NCI-H526 treated with DMSO at 0.1 percent for 48 hours (cell line): ENCODE data around the gene DEFB131A.
"Not testable (repeated sequence)": the region's sequence is repeated elsewhere in the genome, so short reads cannot be mapped to it uniquely, and the experiment has no call there.

Source experiments
- DNase-seq: peaks from one replicate; lab custom pipeline; 2025; lab: John Stamatoyannopoulos, UW

DEFB131A gene

GRCh38 chr4:9494256-9495035 lies 50.2 kb downstream of the DEFB131A start:
- DNase-seq = not testable (repeated sequence)

- peak; percentile 20 for DNase-seq
Observed at GRCh38 chr4:9495443-9495842, 51.2 kb downstream of the DEFB131A start.

GRCh38 chr4:9497575-9498467 lies 53.6 kb downstream of the DEFB131A start:
- not testable (repeated sequence) for DNase-seq

DNA sequence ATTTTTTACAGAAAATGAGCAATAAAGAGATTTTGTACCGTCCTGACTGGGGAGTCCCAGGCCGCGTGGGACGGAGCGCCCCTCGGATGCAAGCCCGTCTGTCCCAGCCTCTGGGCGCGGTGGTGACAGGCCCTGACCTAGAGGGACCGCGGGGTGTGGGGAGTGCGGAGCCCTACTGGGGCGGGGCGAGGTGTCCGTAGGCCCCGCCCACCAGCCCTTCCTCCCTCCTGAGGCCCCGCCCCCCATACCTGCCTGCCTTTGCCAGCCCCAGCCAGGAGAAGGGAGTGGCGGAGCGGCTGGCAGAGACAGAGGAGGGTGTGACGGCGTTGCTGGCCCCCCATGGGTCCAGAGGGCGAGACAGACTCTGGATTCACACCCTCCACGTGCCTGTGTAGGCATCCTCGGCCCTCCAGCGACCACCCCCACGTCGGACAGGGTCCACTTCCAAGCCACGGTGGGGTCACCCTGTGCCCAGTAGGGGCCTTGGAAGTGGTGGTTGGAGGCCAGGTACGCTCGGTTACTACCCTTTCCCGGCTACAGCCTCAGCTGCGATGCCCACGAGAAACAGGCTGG lies 54.3 kb downstream of the DEFB131A start:
- DNase-seq = not testable (repeated sequence)

- DNase-seq = not testable (repeated sequence)
Observed at GRCh38 chr4:9499974-9500487, 55.8 kb downstream of the DEFB131A start.
